OCI-LY7 (cell line): ENCODE data around the gene NOS3. TPM values are rescaled to one million over a fixed set of nuclear protein-coding genes. Genes with fewer than 3 reads are reported as not detected.

Source experiments
- BruUV-seq: library from RNA; stranded (reverse); fragments of 400-500 nt; replicated peaks from 2 replicates; lab custom pipeline; 2021; lab: Mats Ljungman, UMichigan
- CTCF ChIA-PET: fragments of 300-600 bp; sonication (Branson Sonifier 250); formaldehyde crosslinking; loops from one replicate; lab custom pipeline; 2022; ENCODE audit warnings: antibody characterized with exemption; ENCODE audit not compliant: unreplicated experiment; lab: Charles Lee
- POLR2A ChIA-PET: fragments of 300-600 bp; sonication (Branson Sonifier 250); formaldehyde crosslinking; loops from one replicate; lab custom pipeline; 2022; ENCODE audit warnings: antibody characterized with exemption; lab: Charles Lee
- DNase-seq: peaks from one replicate; pipeline ENCODE4 v3.0.0-alpha.2; 2015; ENCODE audit warnings: low spot score
- H2AFZ ChIP-seq: fragments of 200-600 bp; sonication (generic), shearing (Covaris generic); 2 replicates; pipeline ENCODE4 v1.6.1; 2014; ENCODE audit warnings: mild to moderate bottlenecking, antibody characterized with exemption, low read length, moderate library complexity
- H3K27ac ChIP-seq: fragments of 200-600 bp; sonication (generic); 2 replicates; pipeline ENCODE4 v1.5.1; 2014; ENCODE audit warnings: mixed run types, low read depth, mild to moderate bottlenecking, moderate library complexity, low read length, inconsistent platforms; ENCODE audit not compliant: poor library complexity, severe bottlenecking
- H3K36me3 ChIP-seq: fragments of 200-600 bp; sonication (generic); 2 replicates; pipeline ENCODE4 v1.6.1; 2014; ENCODE audit warnings: mild to moderate bottlenecking, antibody characterized with exemption, low read length, moderate library complexity, mixed read lengths; ENCODE audit not compliant: insufficient read depth
- H3K4me1 ChIP-seq: fragments of 200-600 bp; sonication (generic); 2 replicates; pipeline ENCODE4 v1.5.1; 2014; ENCODE audit warnings: mild to moderate bottlenecking, low read length; ENCODE audit not compliant: insufficient read depth, poor library complexity, severe bottlenecking
- H3K4me2 ChIP-seq: fragments of 200-600 bp; sonication (generic); 2 replicates; pipeline ENCODE4 v1.6.1; 2014; ENCODE audit warnings: mild to moderate bottlenecking, low read length
- H3K4me3 ChIP-seq: fragments of 200-600 bp; sonication (generic); 2 replicates; pipeline ENCODE4 v1.5.1; 2014; ENCODE audit warnings: mild to moderate bottlenecking, low read depth, low read length; ENCODE audit not compliant: poor library complexity, severe bottlenecking
- H3K79me2 ChIP-seq: fragments of 200-600 bp; sonication (generic); 2 replicates; pipeline ENCODE4 v1.6.1; 2016; ENCODE audit warnings: low read depth, mild to moderate bottlenecking, low read length, moderate library complexity, mixed read lengths; ENCODE audit not compliant: insufficient read depth
- H3K9me2 ChIP-seq: fragments of 200-600 bp; sonication (generic); 2 replicates; pipeline ENCODE4 v1.6.1; 2016; ENCODE audit warnings: mild to moderate bottlenecking, low read length, mixed read lengths; ENCODE audit not compliant: insufficient read depth
- H3K9me3 ChIP-seq: fragments of 200-600 bp; sonication (generic); 2 replicates; pipeline ENCODE4 v1.6.1; 2014; ENCODE audit warnings: mild to moderate bottlenecking, mixed run types, low read length, mixed read lengths
- H4K20me1 ChIP-seq: fragments of 200-600 bp; sonication (generic); 2 replicates; pipeline ENCODE4 v1.6.1; 2014; ENCODE audit warnings: mild to moderate bottlenecking, antibody characterized with exemption, low read length, moderate library complexity, mixed read lengths; ENCODE audit not compliant: insufficient read depth
- CTCF ChIP-seq: fragments of 200-600 bp; sonication (generic); conservative IDR thresholded peaks from 2 replicates; pipeline ENCODE4 v1.5.1; 2014; ENCODE audit warnings: mild to moderate bottlenecking, antibody characterized with exemption, low read length, moderate library complexity, mixed read lengths
- EZH2phosphoT487 ChIP-seq: fragments of 200-600 bp; sonication (generic); IDR thresholded peaks from 2 replicates; pipeline ENCODE4 v1.6.1; 2018; ENCODE audit warnings: low read depth, borderline replicate concordance, mild to moderate bottlenecking, mixed run types, antibody characterized with exemption, low read length, moderate library complexity, mixed read lengths
- intact Hi-C: fragments of 100-400 bp; cut with micrococcal nuclease; formaldehyde crosslinking; loops from one replicate; pipeline ENCODE4 v1.10.0; 2022; ENCODE audit not compliant: unreplicated experiment
- total RNA-seq, 2 experiments: library from RNA; depleted of rRNA in 1 of 2; stranded (reverse); fragments of >200 nt in 1 of 2; shearing (Covaris generic) in 1 of 2; gene quantifications; 2 replicates each; pipeline ENCODE4 v1.2.3, GENCODE V29; 2014 to 2022

Gene NOS3
- total RNA-seq, 2 experiments from 2014 or later: 0.78 to 0.82 TPM

- peak; percentile 78 for DNase-seq
Observed at GRCh38 chr7:150978126-150978789, 12.6 kb upstream of the NOS3 start, which contains the start of gene KCNH2. Gene KCNH2, minus strand, starts transcription at chr7:150978321. Its CDS starts 408 bp downstream, at chr7:150977913.

GRCh38 chr7:150979713-150980390 lies 11.0 kb upstream of the NOS3 start:
- Histone ChIP-seq H3K36me3 (no peaks in the 10 kb centered on the region), H3K4me3 (no peak overlapping the region), H3K9me2 (no peaks in the 10 kb centered on the region), H3K4me2 (no peak overlapping the region), H3K4me1 (peaks cover 34% of the 10 kb centered on the region), H3K27ac (no peak overlapping the region), H3K9me3 (no peaks in the 10 kb centered on the region), H2AFZ (no peak overlapping the region), H3K79me2 (no peaks in the 10 kb centered on the region), H4K20me1 (no peaks in the 10 kb centered on the region)
- intact Hi-C loops: loop anchor here (10.0 kb wide), 2 partner anchors 105 to 605 kb away; partner anchors contain the start of genes AGAP3, FASTK, TMUB1 and ZNF775
- POLR2A ChIA-PET: interaction anchor here (1.1 to 1.4 kb wide), 2 partner anchors 14 to 81 kb away, joined by 3 to 4 read pairs; no protein-coding TSS in a partner anchor
- no peak for DNase-seq
- no peak for TF ChIP-seq EZH2phosphoT487
- TF ChIP-seq CTCF: no peak
- no TSS peak for BruUV-seq
- CTCF ChIA-PET: interaction anchor here (0.6 kb wide), 1 partner anchor 83 kb away, joined by 3 read pairs; no protein-coding TSS in a partner anchor

More at GRCh38 chr7:150978126-150978789, 12.6 kb upstream of the NOS3 start, which contains the start of gene KCNH2:
- no TSS peak for BruUV-seq
- POLR2A ChIA-PET: interaction anchor here (0.7 to 1.4 kb wide), 2 partner anchors 80 to 295 kb away, joined by 3 to 5 read pairs; no protein-coding TSS in a partner anchor
- CTCF ChIA-PET: interaction anchor here (0.6 kb wide), 1 partner anchor 10 kb away, joined by 6 read pairs; no protein-coding TSS in a partner anchor
- Histone ChIP-seq H3K4me3 (peak within 1 kb of the TSS; percentile 72), H3K36me3 (no peaks in the 10 kb centered on the region), H3K79me2 (no peaks in the 10 kb centered on the region), H3K9me3 (no peaks in the 10 kb centered on the region), H4K20me1 (no peaks in the 10 kb centered on the region), H3K4me2 (peak within 1 kb of the TSS; percentile 97), H3K27ac (peak within 1 kb of the TSS; percentile 9), H2AFZ (peak within 1 kb of the TSS; percentile 80), H3K9me2 (no peaks in the 10 kb centered on the region), H3K4me1 (peaks cover 45% of the 10 kb centered on the region)
- intact Hi-C loops: loop anchor here (10.0 kb wide), 2 partner anchors 107 to 603 kb away; partner anchors contain the start of genes AGAP3, FASTK, TMUB1 and ZNF775
- TF ChIP-seq EZH2phosphoT487 (no peak), CTCF (no peak)
